Activated B cell treated with CpG ODN at 0.5 μM for 24 hours (primary cell): ENCODE measurements around the gene PRKG2. TPM values are rescaled to one million over a fixed set of nuclear protein-coding genes. Genes with fewer than 3 reads are reported as not detected.

Source experiments
- ATAC-seq: fragments of 200-7000 bp; cut with Tn5 transposase; one replicate; pipeline ENCODE4 v1.10.0; 2021; ENCODE audit warnings: low read depth, mild to moderate bottlenecking, moderate library complexity
- CTCF ChIA-PET: fragments of 350-600 bp; sonication (Branson Sonifier 250); formaldehyde crosslinking; loops from one replicate; lab custom pipeline; 2021; ENCODE audit warnings: antibody characterized with exemption; lab: Charles Lee
- POLR2A ChIA-PET: fragments of 350-600 bp; sonication (Branson Sonifier 250); formaldehyde crosslinking; loops from one replicate; lab custom pipeline; 2021; ENCODE audit warnings: antibody characterized with exemption; lab: Charles Lee
- DNase-seq: peaks from one replicate; pipeline ENCODE4 v3.0.0; 2022
- H3K27ac Mint-ChIP-seq: one replicate; pipeline ENCODE4 v1.8.0; 2020; ENCODE audit warnings: mixed read lengths
- H3K27me3 Mint-ChIP-seq: one replicate; pipeline ENCODE4 v1.8.0; 2021; ENCODE audit warnings: mixed read lengths
- H3K36me3 Mint-ChIP-seq: one replicate; pipeline ENCODE4 v1.8.0; 2021; ENCODE audit warnings: low read depth, mixed read lengths
- H3K4me1 Mint-ChIP-seq: one replicate; pipeline ENCODE4 v1.8.0; 2021; ENCODE audit warnings: mixed read lengths
- H3K4me3 Mint-ChIP-seq: one replicate; pipeline ENCODE4 v1.8.0; 2020; ENCODE audit warnings: mild to moderate bottlenecking, mixed read lengths
- H3K9me3 Mint-ChIP-seq: one replicate; pipeline ENCODE4 v1.8.0; 2020; ENCODE audit warnings: mixed read lengths
- CTCF ChIP-seq: fragments of 200-600 bp; IDR thresholded peaks from one replicate; pipeline ENCODE4 v1.8.0; 2022; ENCODE audit warnings: antibody characterized with exemption, mild to moderate bottlenecking
- intact Hi-C: fragments of 100-400 bp; cut with micrococcal nuclease; formaldehyde crosslinking; loops from one replicate; pipeline ENCODE4 v1.15.1; 2024
- total RNA-seq: library from RNA; stranded (reverse); gene quantifications from 2 replicates; pipeline ENCODE4 v1.2.3, GENCODE V29; 2022

Gene PRKG2
- total RNA-seq, 1 donor from 2014 or later, result 0.35 TPM

DNA sequence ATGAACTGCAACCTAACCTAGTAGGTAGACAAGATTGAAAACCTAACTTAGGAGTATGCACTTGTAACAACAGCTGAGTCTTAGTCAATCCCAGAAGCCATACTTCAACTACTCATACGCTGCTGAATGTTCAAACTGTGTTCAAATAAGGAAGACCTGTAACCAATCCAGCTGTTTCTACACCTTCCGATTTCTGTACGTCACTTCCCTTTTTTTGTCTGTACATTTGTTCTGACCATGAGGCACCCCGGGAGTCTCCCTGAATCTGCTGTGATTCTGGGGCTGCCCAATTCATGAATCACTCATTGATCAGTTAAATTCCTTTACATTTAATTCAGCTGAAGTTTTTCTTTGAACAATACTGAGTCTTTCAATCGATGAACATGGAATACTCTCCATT is 95.0 kb downstream of the PRKG2 start:
- intact Hi-C loops, result no loop called here
- Mint-ChIP-seq H3K9me3 (no peaks in the 10 kb centered on the region), H3K4me1 (no peaks in the 10 kb centered on the region), H3K36me3 (no peaks in the 10 kb centered on the region), H3K27ac (no peak overlapping the region), H3K27me3 (no peaks in the 10 kb centered on the region), H3K4me3 (no peak overlapping the region)
- no peak for TF ChIP-seq CTCF
- ATAC-seq (no peak), DNase-seq (no peak)
- ChIA-PET CTCF (no interaction called here), POLR2A (no interaction called here)

GRCh38 chr4:81118086-81118485 is 96.9 kb downstream of the PRKG2 start:
- no peak overlapping the region for H3K4me3 Mint-ChIP-seq
- H3K36me3 Mint-ChIP-seq, result no peaks in the 10 kb centered on the region
- H3K27ac Mint-ChIP-seq, result no peak overlapping the region
- H3K9me3 Mint-ChIP-seq, result no peaks in the 10 kb centered on the region
- no peak for DNase-seq
- ChIA-PET CTCF (no interaction called here), POLR2A (no interaction called here)
- no peaks in the 10 kb centered on the region for H3K27me3 Mint-ChIP-seq
- ATAC-seq, result no peak
- H3K4me1 Mint-ChIP-seq, result no peaks in the 10 kb centered on the region
- TF ChIP-seq CTCF, result no peak
- intact Hi-C loops, result no loop called here

DNA sequence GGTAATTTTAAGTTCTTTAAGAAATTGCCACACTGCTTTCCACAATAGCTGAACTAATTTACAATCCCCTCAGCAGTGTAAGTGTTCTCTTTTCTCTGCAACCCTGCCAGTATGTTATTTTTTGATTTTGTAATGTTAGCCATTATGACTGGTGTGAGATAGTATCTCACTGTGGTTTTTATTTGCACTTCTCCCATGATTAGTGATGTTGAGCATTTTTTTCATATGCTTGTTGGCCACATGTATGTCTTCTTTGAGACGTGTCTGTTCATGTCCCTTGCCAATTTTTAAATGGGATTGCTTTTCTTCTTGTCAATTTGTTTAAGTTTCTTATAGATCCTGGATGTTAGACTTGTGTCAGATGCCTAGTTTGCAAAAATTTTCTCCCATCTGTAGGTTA is 98.5 kb downstream of the PRKG2 start:
- POLR2A ChIA-PET, result no interaction called here
- TF ChIP-seq CTCF, result no peak
- H3K4me1 Mint-ChIP-seq, result no peaks in the 10 kb centered on the region
- H3K27me3 Mint-ChIP-seq, result no peaks in the 10 kb centered on the region
- no peak overlapping the region for H3K4me3 Mint-ChIP-seq
- no peaks in the 10 kb centered on the region for H3K9me3 Mint-ChIP-seq
- no peak for ATAC-seq
- H3K36me3 Mint-ChIP-seq, result no peaks in the 10 kb centered on the region
- H3K27ac Mint-ChIP-seq, result no peak overlapping the region
- CTCF ChIA-PET, result no interaction called here
- intact Hi-C loops, result no loop called here
- no peak for DNase-seq

- H3K36me3 Mint-ChIP-seq, result no peaks in the 10 kb centered on the region
- H3K27me3 Mint-ChIP-seq, result no peaks in the 10 kb centered on the region
- no peak for ATAC-seq
- ChIA-PET POLR2A (no interaction called here), CTCF (no interaction called here)
- no peaks in the 10 kb centered on the region for H3K9me3 Mint-ChIP-seq
- H3K27ac Mint-ChIP-seq, result no peak overlapping the region
- no peak for TF ChIP-seq CTCF
- no peaks in the 10 kb centered on the region for H3K4me1 Mint-ChIP-seq
- DNase-seq, result no peak
- no peak overlapping the region for H3K4me3 Mint-ChIP-seq
- intact Hi-C loops, result no loop called here
These were observed 102.0 kb downstream of the PRKG2 start for GRCh38 chr4:81113024-81113423.

DNA sequence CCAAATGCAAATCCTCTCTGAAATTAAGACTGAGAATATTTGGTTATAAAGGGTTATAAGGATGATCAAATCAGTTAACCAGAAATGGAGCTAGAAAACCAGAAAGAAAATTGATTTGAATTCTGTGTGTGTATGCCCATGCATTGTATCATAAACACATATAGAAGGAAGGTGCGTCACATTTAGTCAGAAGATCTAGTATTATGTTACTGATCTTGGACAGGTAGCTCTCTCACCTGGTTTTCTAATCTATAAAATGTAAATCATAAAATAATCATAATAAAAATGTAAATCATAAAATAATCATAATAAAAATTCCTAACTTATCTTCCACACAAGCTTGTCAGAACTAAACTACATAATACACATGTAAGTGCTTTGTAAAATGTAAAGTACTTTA is 105.7 kb downstream of the PRKG2 start:
- Mint-ChIP-seq H3K36me3 (no peaks in the 10 kb centered on the region), H3K27me3 (no peaks in the 10 kb centered on the region), H3K27ac (no peak overlapping the region), H3K9me3 (no peaks in the 10 kb centered on the region), H3K4me1 (peaks cover 12% of the 10 kb centered on the region), H3K4me3 (no peak overlapping the region)
- POLR2A ChIA-PET, result no interaction called here
- no peak for TF ChIP-seq CTCF
- intact Hi-C loops, result no loop called here
- ATAC-seq (no peak), DNase-seq (no peak)
- CTCF ChIA-PET, result no interaction called here
